ENCODE measurements around the gene PHACTR2. TPM values are rescaled to one million over a fixed set of nuclear protein-coding genes. Genes with fewer than 3 reads are reported as not detected.

The PHACTR2 gene
- polyA plus RNA-seq, 1 experiment = 38.0 TPM

DNA sequence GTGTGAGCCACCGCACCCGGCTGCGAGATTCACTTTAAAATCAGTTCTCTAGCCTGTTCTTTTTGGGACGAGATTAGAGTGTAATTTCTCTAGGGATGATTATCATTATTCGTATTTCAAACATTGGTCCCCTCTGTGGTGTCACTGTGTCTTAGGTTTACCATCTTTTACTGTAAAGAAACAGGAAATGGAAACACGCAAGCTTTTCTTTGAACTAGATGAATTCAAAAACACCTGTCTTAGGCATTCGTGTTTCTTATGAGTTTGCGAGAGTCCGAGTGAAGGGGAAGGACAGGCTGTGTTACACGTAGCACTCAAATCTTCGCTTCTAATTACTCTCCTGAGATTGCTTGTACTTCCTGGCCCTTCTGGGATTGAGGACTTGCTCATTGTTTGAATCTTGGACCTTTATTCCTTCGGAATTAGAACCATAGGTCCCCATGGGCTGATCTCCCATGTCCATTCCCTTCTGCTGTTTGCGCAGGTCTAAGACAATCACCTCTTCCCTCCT, 61.6 kb downstream of the PHACTR2 start:
- H3K27ac ChIP-seq (ENCODE audit: low read depth, low read length) = no peak overlapping the region
- POLR2A ChIA-PET = no interaction called here
- peaks cover 7% of the 10 kb centered on the region for H3K9me3 ChIP-seq (ENCODE audit: control insufficient read depth, insufficient read depth, low read length)
- TF ChIP-seq, protein P1, sequence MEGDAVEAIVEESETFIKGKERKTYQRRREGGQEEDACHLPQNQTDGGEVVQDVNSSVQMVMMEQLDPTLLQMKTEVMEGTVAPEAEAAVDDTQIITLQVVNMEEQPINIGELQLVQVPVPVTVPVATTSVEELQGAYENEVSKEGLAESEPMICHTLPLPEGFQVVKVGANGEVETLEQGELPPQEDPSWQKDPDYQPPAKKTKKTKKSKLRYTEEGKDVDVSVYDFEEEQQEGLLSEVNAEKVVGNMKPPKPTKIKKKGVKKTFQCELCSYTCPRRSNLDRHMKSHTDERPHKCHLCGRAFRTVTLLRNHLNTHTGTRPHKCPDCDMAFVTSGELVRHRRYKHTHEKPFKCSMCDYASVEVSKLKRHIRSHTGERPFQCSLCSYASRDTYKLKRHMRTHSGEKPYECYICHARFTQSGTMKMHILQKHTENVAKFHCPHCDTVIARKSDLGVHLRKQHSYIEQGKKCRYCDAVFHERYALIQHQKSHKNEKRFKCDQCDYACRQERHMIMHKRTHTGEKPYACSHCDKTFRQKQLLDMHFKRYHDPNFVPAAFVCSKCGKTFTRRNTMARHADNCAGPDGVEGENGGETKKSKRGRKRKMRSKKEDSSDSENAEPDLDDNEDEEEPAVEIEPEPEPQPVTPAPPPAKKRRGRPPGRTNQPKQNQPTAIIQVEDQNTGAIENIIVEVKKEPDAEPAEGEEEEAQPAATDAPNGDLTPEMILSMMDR (IDR thresholded peaks at IDR 0.05; ENCODE audit: low read depth, low read length) = no peak
- no peak overlapping the region for H3K4me3 ChIP-seq (ENCODE audit: low read depth, low read length)
- DNase-seq (ENCODE audit: low read depth, low spot score) = no peak
- CTCF ChIA-PET = no interaction called here
- H3K27me3 ChIP-seq (ENCODE audit: control insufficient read depth, insufficient read depth, low read length) = no peaks in the 10 kb centered on the region

DNA sequence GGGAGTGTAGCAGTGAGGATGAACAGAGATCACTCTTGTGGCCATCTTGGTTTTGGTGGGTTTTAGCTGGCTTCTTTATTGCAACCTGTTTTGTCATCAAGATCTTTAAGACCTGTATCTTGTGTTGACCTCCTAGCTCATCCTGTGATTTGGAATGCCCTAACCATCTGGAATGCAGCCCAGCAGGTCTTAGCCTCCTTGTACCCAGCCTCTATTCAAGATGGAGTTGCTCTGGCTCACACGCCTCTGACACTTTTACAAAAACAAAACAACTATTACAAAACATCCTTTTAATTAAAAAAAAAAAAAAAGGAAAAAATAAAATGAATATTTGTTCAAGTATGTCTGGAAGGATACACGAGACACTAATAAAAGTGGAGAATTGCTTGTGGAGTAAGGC, 62.4 kb downstream of the PHACTR2 start:
- TF ChIP-seq, protein P1 (IDR thresholded peaks at IDR 0.05; ENCODE audit: low read depth, low read length) = no peak
- ChIA-PET POLR2A (no interaction called here), CTCF (interaction anchor here (0.7 kb wide), 1 partner anchor 61 kb away, joined by 3 read pairs; no protein-coding TSS in a partner anchor)
- H3K4me3 ChIP-seq (ENCODE audit: low read depth, low read length) = no peak overlapping the region
- DNase-seq (ENCODE audit: low read depth, low spot score) = no peak
- H3K9me3 ChIP-seq (ENCODE audit: control insufficient read depth, insufficient read depth, low read length) = peaks cover 7% of the 10 kb centered on the region
- H3K27me3 ChIP-seq (ENCODE audit: control insufficient read depth, insufficient read depth, low read length) = no peaks in the 10 kb centered on the region
- H3K27ac ChIP-seq (ENCODE audit: low read depth, low read length) = no peak overlapping the region

DNA sequence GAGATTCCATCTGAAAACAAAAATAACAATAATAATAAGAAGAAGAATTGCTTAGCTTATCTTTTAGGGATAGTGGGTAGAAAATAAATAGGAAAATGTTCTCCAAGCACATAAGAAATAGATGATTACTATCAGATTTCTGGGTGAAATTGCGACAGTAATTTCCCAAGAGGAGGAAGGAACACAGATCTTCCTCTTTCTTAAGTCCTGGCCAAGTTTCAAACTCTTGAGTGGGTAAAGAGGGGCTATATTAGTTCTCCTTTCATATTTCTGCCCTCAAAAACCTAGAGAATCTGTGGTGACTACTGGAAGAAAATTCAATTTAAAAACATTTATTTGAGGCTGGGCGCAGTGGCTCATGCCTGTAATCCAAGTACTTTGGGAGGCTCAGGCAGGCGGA, 63.7 kb downstream of the PHACTR2 start:
- Histone ChIP-seq H3K9me3 (ENCODE audit: control insufficient read depth, insufficient read depth, low read length) (peaks cover 7% of the 10 kb centered on the region), H3K27ac (ENCODE audit: low read depth, low read length) (no peak overlapping the region), H3K27me3 (ENCODE audit: control insufficient read depth, insufficient read depth, low read length) (no peaks in the 10 kb centered on the region), H3K4me3 (ENCODE audit: low read depth, low read length) (no peak overlapping the region)
- ChIA-PET POLR2A (no interaction called here), CTCF (no interaction called here)
- TF ChIP-seq, protein P1 (IDR thresholded peaks at IDR 0.05; ENCODE audit: low read depth, low read length) = no peak
- DNase-seq (ENCODE audit: low read depth, low spot score) = no peak

DNA sequence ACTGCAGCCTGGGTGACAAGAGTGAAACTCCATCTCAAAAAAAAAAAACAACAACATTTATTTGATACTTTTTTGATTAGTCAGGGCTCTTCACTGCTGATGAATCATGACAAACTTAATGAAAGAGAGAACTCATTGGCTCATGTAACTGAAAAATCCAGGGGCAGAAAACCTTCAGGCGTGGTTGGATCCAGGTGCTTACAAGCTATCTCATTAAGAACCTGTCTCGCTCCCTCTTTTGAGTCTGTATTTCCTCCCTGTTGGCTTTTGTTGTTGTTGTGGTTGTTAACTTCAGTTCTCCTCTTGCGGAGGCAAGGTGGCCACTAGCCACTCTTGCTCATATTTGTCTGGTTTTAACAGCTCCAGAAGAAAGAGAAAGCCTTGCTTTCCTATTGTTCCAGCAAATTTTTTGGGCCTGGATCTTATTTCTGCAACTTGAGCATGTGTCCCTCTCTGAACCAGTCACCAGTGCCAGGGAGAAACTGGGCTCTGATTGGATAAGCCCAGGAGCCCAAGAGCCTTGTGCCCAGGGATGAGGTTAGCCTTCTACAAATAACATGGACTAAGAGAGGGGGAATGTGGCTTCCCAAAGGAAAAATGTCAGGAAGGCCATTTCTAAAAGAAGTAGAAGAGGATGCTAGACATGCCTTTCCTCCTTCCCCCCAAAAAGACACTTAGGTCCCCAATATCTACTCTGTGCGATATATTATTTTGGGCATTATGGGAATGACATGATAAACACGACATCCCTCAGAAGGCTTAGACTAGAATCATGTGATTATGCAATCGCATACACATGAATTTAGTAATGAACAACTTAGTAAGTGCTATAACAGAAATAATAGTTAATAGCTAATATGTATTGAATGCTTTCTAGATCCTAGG, 64.5 kb downstream of the PHACTR2 start:
- ChIA-PET CTCF (interaction anchor here (1.2 kb wide), 1 partner anchor 167 kb away, joined by 5 read pairs; no protein-coding TSS in a partner anchor), POLR2A (interaction anchor here (0.6 kb wide), 1 partner anchor 48 kb away, joined by 4 read pairs; no protein-coding TSS in a partner anchor)
- H3K4me3 ChIP-seq (ENCODE audit: low read depth, low read length) = no peak overlapping the region
- H3K27me3 ChIP-seq (ENCODE audit: control insufficient read depth, insufficient read depth, low read length) = no peaks in the 10 kb centered on the region
- TF ChIP-seq, protein P1 (IDR thresholded peaks at IDR 0.05; ENCODE audit: low read depth, low read length) = no peak
- peaks cover 7% of the 10 kb centered on the region for H3K9me3 ChIP-seq (ENCODE audit: control insufficient read depth, insufficient read depth, low read length)
- DNase-seq (ENCODE audit: low read depth, low spot score) = no peak
- H3K27ac ChIP-seq (ENCODE audit: low read depth, low read length) = peak overlapping the region; percentile 31

DNA sequence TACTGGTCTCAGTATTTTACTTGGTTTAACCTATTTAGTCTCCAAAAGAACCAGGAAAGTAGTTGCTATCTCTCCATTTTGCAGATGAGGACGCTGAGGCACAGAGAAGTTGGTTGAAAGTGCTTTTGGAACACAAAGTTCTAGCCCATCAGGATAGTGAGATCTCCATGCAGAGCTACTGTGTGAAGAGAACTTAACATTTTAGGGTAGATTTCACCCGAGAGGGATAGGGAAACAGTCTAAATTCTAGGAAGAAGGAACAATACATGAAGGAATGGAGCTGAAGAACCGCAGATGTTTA, 65.1 kb downstream of the PHACTR2 start:
- TF ChIP-seq, protein P1 (IDR thresholded peaks at IDR 0.05; ENCODE audit: low read depth, low read length) = no peak
- H3K9me3 ChIP-seq (ENCODE audit: control insufficient read depth, insufficient read depth, low read length) = peaks cover 7% of the 10 kb centered on the region
- H3K27me3 ChIP-seq (ENCODE audit: control insufficient read depth, insufficient read depth, low read length) = no peaks in the 10 kb centered on the region
- no peak for DNase-seq (ENCODE audit: low read depth, low spot score)
- ChIA-PET CTCF (interaction anchor here (1.2 kb wide), 1 partner anchor 167 kb away, joined by 5 read pairs; no protein-coding TSS in a partner anchor), POLR2A (interaction anchor here (0.6 kb wide), 1 partner anchor 47 kb away, joined by 4 read pairs; no protein-coding TSS in a partner anchor)
- H3K4me3 ChIP-seq (ENCODE audit: low read depth, low read length) = no peak overlapping the region
- H3K27ac ChIP-seq (ENCODE audit: low read depth, low read length) = no peak overlapping the region

All from AG04450 (cell line).